Peyer's patch (tissue), 4 donors: ENCODE measurements around the gene RABGEF1. TPM values are rescaled to one million over a fixed set of nuclear protein-coding genes. Genes with fewer than 3 reads are reported as not detected.
"Not testable (repeated sequence)": the region's sequence is repeated elsewhere in the genome, so short reads cannot be mapped to it uniquely, and the experiment has no call there.

Experiments used
- DNase-seq, 3 donors: peaks; one replicate each; pipeline ENCODE4 v3.0.0-alpha.2; 2017 to 2019
- H3K27ac ChIP-seq, 4 donors: fragments of 200-600 bp; sonication (generic); one replicate each; pipeline ENCODE4 v1.5.1; 2016 to 2019
- H3K27me3 ChIP-seq, 2 donors: fragments of 200-600 bp; sonication (generic); one replicate each; pipeline ENCODE4 v1.5.1; 2019
- H3K36me3 ChIP-seq, 3 donors: fragments of 200-600 bp; sonication (generic); one replicate each; pipeline ENCODE4 v1.5.1; 2016 to 2019
- H3K4me1 ChIP-seq, 4 donors: fragments of 200-600 bp; sonication (generic); one replicate each; pipeline ENCODE4 v1.5.1; 2016 to 2019
- H3K4me3 ChIP-seq, 4 donors: fragments of 200-600 bp; sonication (generic); 1 replicate in 3 of 4; 2 replicates in 1 of 4; pipeline ENCODE4 v1.5.1; 2016 to 2019; ENCODE audit warnings: mild to moderate bottlenecking in 1 of 4
- H3K9me3 ChIP-seq, 4 donors: fragments of 200-600 bp; sonication (generic); one replicate each; pipeline ENCODE4 v1.5.1; 2016 to 2019; ENCODE audit warnings: mild to moderate bottlenecking in 1 of 4
- CTCF ChIP-seq, 6 experiments: fragments of 450-650 bp in 4 of 6; fragments of 200-600 bp in 2 of 6; sonication (generic) in 1 of 6; IDR thresholded peaks; one replicate each; pipeline ENCODE4 v1.5.1; 2017 to 2019; ENCODE audit warnings: antibody characterized with exemption in 6 of 6, mild to moderate bottlenecking in 3 of 6, moderate library complexity in 1 of 6
- POLR2A ChIP-seq, 2 donors: fragments of 450-650 bp; IDR thresholded peaks; one replicate each; pipeline ENCODE4 v1.5.1; 2017; ENCODE audit warnings: antibody characterized with exemption in 2 of 2, mild to moderate bottlenecking in 2 of 2, moderate library complexity in 2 of 2
- total RNA-seq, 4 donors: library from RNA; depleted of rRNA; stranded (reverse); fragments of >200 nt; gene quantifications; one replicate each; pipeline ENCODE4 v1.1.0, GENCODE V29; 2016

The RABGEF1 gene
- total RNA-seq, 4 donors from 2014 or later, result 24.2 to 47.9 (median 28.1) TPM

- Histone ChIP-seq H3K36me3 (no peaks in the 10 kb centered on the region), H3K4me1 (peaks cover 0 to 14% (median 8%) of the 10 kb centered on the region in 4 donors), H3K4me3 (peak overlapping the region; percentile 67 to 83 (median 78)), H3K27me3 (no peaks in the 10 kb centered on the region), H3K9me3 (no peaks in the 10 kb centered on the region), H3K27ac (peak overlapping the region in 3 of 4 donors; percentile 90 to 96 (median 93))
- no peak for TF ChIP-seq CTCF (IDR thresholded peaks at IDR 0.05)
- TF ChIP-seq POLR2A (IDR thresholded peaks at IDR 0.05), result no peak
- DNase-seq, result no peak
Measured at GRCh38 chr7:66741710-66742049, 1.1 kb downstream of the RABGEF1 start.

GRCh38 chr7:66742298-66742697, 1.8 kb downstream of the RABGEF1 start:
- H3K4me3 ChIP-seq, H3K9me3 ChIP-seq, H3K27me3 ChIP-seq, H3K36me3 ChIP-seq, DNase-seq: not testable (repeated sequence)
- Histone ChIP-seq H3K27ac (peak overlapping the region in 1 of 4 donors; percentile 96), H3K4me1 (peaks cover 0 to 12% (median 7%) of the 10 kb centered on the region in 4 donors)

- Histone ChIP-seq H3K9me3 (no peaks in the 10 kb centered on the region), H3K4me3 (no peak overlapping the region), H3K36me3 (no peaks in the 10 kb centered on the region), H3K27me3 (no peaks in the 10 kb centered on the region), H3K27ac (no peak overlapping the region), H3K4me1 (peaks cover 0 to 14% (median 7%) of the 10 kb centered on the region in 4 donors)
- DNase-seq, result no peak
- no peak for TF ChIP-seq CTCF (IDR thresholded peaks at IDR 0.05)
- no peak for TF ChIP-seq POLR2A (IDR thresholded peaks at IDR 0.05)
Measured at GRCh38 chr7:66743920-66744319, 3.4 kb downstream of the RABGEF1 start.

- TF ChIP-seq CTCF (IDR thresholded peaks at IDR 0.05) (no peak), POLR2A (IDR thresholded peaks at IDR 0.05) (no peak)
- H3K4me1 ChIP-seq, result peaks cover 0 to 8% (median 0%) of the 10 kb centered on the region in 4 donors
Measured at GRCh38 chr7:66747385-66747784, 6.9 kb downstream of the RABGEF1 start.

GRCh38 chr7:66747881-66748511, 7.5 kb downstream of the RABGEF1 start:
- no peaks in the 10 kb centered on the region for H3K9me3 ChIP-seq
- no peaks in the 10 kb centered on the region for H3K36me3 ChIP-seq
- TF ChIP-seq POLR2A (IDR thresholded peaks at IDR 0.05), result no peak
- TF ChIP-seq CTCF (IDR thresholded peaks at IDR 0.05), result no peak
- no peak overlapping the region for H3K4me3 ChIP-seq
- H3K27me3 ChIP-seq, result no peaks in the 10 kb centered on the region
- DNase-seq, result no peak
- peaks cover 0 to 6% (median 0%) of the 10 kb centered on the region in 4 donors for H3K4me1 ChIP-seq
- no peak overlapping the region for H3K27ac ChIP-seq

More at GRCh38 chr7:66747385-66747784, 6.9 kb downstream of the RABGEF1 start:
- H3K27ac ChIP-seq, result no peak overlapping the region
- H3K27me3 ChIP-seq, result no peaks in the 10 kb centered on the region
- no peak for DNase-seq
- H3K9me3 ChIP-seq, result no peaks in the 10 kb centered on the region
- no peaks in the 10 kb centered on the region for H3K36me3 ChIP-seq
- no peak overlapping the region for H3K4me3 ChIP-seq

GRCh38 chr7:66748791-66749190, 8.3 kb downstream of the RABGEF1 start:
- no peak for DNase-seq

More at GRCh38 chr7:66748791-66749190, 8.3 kb downstream of the RABGEF1 start:
- Histone ChIP-seq H3K36me3 (no peaks in the 10 kb centered on the region), H3K9me3 (no peaks in the 10 kb centered on the region), H3K27me3 (no peaks in the 10 kb centered on the region), H3K4me3 (no peak overlapping the region), H3K4me1 (peaks cover 0 to 6% (median 0%) of the 10 kb centered on the region in 4 donors), H3K27ac (no peak overlapping the region)
- TF ChIP-seq POLR2A (IDR thresholded peaks at IDR 0.05) (no peak), CTCF (IDR thresholded peaks at IDR 0.05) (no peak)
